GM12891 (cell line): ENCODE data around the gene SLC2A4.

Source experiments
- POLR2A ChIP-seq: IDR thresholded peaks from 2 replicates; pipeline ENCODE4 v1.6.1; 2011; ENCODE audit warnings: low read depth, low read length, control low read depth
- POLR2AphosphoS5 ChIP-seq: IDR thresholded peaks from 2 replicates; pipeline ENCODE4 v1.6.1; 2011; ENCODE audit warnings: low read depth, low read length, control low read depth
- POU2F2 ChIP-seq: IDR thresholded peaks from 2 replicates; pipeline ENCODE4 v1.6.1; 2011; ENCODE audit warnings: low read depth, mild to moderate bottlenecking, control low read depth, low read length, moderate library complexity

- no peak for TF ChIP-seq POLR2AphosphoS5
- no peak for TF ChIP-seq POLR2A
- TF ChIP-seq POU2F2: no peak
These were observed 14.0 kb downstream of the SLC2A4 start for GRCh38 chr17:7295230-7296180.
